ENCODE measurements around the gene CCDC51.

Gene CCDC51

DNA sequence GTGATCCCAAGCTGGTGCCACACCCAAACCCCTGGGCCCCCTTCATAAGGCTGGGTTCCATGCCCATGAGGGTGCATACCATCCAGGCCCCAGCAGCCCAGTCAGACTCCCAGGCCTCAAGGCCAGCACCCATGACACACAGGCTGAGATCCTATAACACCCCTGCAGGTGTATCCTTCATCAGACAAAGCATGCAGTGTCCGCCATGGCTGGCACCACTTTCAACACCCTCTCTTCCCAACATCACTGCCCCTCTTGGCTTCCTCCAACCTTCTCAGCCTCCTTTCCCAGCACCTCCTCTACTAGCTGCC is 3.5 kb downstream of the CCDC51 start:
- Histone ChIP-seq H2BK12ac (ENCODE audit: low read length) (no peak overlapping the region), H2BK120ac (ENCODE audit: insufficient read depth, low read length, poor library complexity) (no peak overlapping the region), H4K12ac (ENCODE audit: low read depth, low read length) (no peak overlapping the region), H3K79me1 (ENCODE audit: low read length) (peaks cover 8% of the 10 kb centered on the region), H3K9me3 (ENCODE audit: insufficient read depth, low read depth, low read length) (no peaks in the 10 kb centered on the region), H3K23ac (ENCODE audit: low read length) (no peak overlapping the region), H3K18ac (ENCODE audit: low read length) (no peak overlapping the region), H3K79me2 (ENCODE audit: control insufficient read depth, insufficient read depth, low read length, poor library complexity) (peaks cover 7% of the 10 kb centered on the region), H2AFZ (ENCODE audit: insufficient read depth, low read length, poor library complexity) (no peak overlapping the region), H4K91ac (ENCODE audit: low read depth, low read length) (no peak overlapping the region), H2BK5ac (ENCODE audit: low read depth, low read length, poor library complexity) (no peak overlapping the region), H2AK5ac (ENCODE audit: low read length) (no peak overlapping the region), H3K4me2 (ENCODE audit: low read length) (no peak overlapping the region), H3K4me1 (ENCODE audit: control insufficient read depth in 1 of 2, insufficient read depth in 2 of 2, low read length in 2 of 2) (peaks cover 24 to 28% of the 10 kb centered on the region in 2 experiments), H4K8ac (ENCODE audit: low read depth, low read length) (no peak overlapping the region), H3K36me3 (ENCODE audit: control insufficient read depth in 1 of 2, insufficient read depth in 2 of 2, low read length in 2 of 2) (peaks cover 14 to 19% of the 10 kb centered on the region in 2 experiments), H3K14ac (ENCODE audit: low read length) (no peak overlapping the region), H3K4me3 (ENCODE audit: low read depth, low read length) (no peak overlapping the region), H3K27me3 (ENCODE audit: insufficient read depth, low read length) (no peaks in the 10 kb centered on the region), H3K27ac (ENCODE audit: low read depth, low read length) (no peak overlapping the region), H3K9ac (ENCODE audit: low read length) (no peak overlapping the region), H3K4ac (ENCODE audit: low read depth, low read length) (no peak overlapping the region)
- DNase-seq = no peak
- no CpG with 5 or more reads among the region's 1 CpG for WGBS (ENCODE audit: extremely low coverage, insufficient coverage, insufficient read length)

DNA sequence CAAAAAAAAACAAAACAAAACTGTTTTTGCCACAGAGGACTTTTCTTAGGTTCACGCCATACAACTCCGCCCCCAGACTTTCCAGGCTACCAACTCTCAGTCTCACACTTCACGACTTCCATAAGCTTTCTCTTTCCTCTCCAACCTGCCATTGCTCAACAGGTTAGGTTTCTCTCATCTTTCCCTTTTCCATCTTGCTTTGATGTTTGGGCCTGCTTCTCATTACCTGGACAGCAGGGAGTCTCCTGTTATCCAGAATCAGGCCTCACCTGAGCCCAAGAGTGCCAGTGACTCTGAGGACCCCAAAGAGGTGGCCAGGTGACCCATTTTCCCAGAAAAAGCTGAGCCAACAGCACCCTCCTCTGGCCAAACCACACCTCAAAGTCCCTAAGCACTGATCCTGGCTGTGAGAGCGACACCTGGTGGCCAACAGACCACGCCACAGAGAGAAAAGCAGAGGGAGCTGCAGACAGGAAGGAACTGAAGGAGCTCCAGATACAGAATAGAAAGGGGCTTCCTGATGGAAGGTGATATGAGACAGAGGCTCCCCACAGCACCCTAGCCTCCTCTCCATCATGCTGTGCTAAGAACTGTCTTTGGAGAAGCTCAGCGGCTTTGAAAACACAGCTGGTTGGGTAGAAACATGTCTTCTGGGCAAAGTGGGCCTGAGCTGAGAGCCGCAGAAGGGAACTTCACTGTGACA is 4.0 kb downstream of the CCDC51 start:
- Histone ChIP-seq H3K18ac (ENCODE audit: low read length) (no peak overlapping the region), H4K8ac (ENCODE audit: low read depth, low read length) (no peak overlapping the region), H2BK120ac (ENCODE audit: insufficient read depth, low read length, poor library complexity) (no peak overlapping the region), H3K79me1 (ENCODE audit: low read length) (peaks cover 8% of the 10 kb centered on the region), H3K36me3 (ENCODE audit: control insufficient read depth in 1 of 2, insufficient read depth in 2 of 2, low read length in 2 of 2) (peaks cover 14 to 19% of the 10 kb centered on the region in 2 experiments), H2BK12ac (ENCODE audit: low read length) (no peak overlapping the region), H3K27me3 (ENCODE audit: insufficient read depth, low read length) (no peaks in the 10 kb centered on the region), H3K9me3 (ENCODE audit: insufficient read depth, low read depth, low read length) (no peaks in the 10 kb centered on the region), H3K4ac (ENCODE audit: low read depth, low read length) (no peak overlapping the region), H3K23ac (ENCODE audit: low read length) (no peak overlapping the region), H3K27ac (ENCODE audit: low read depth, low read length) (no peak overlapping the region), H3K14ac (ENCODE audit: low read length) (no peak overlapping the region), H3K9ac (ENCODE audit: low read length) (no peak overlapping the region), H2AFZ (ENCODE audit: insufficient read depth, low read length, poor library complexity) (no peak overlapping the region), H3K4me3 (ENCODE audit: low read depth, low read length) (no peak overlapping the region), H2AK5ac (ENCODE audit: low read length) (no peak overlapping the region), H2BK5ac (ENCODE audit: low read depth, low read length, poor library complexity) (no peak overlapping the region), H4K12ac (ENCODE audit: low read depth, low read length) (no peak overlapping the region), H3K4me2 (ENCODE audit: low read length) (no peak overlapping the region), H3K4me1 (ENCODE audit: control insufficient read depth in 1 of 2, insufficient read depth in 2 of 2, low read length in 2 of 2) (peaks cover 24 to 27% of the 10 kb centered on the region in 2 experiments), H4K91ac (ENCODE audit: low read depth, low read length) (no peak overlapping the region), H3K79me2 (ENCODE audit: control insufficient read depth, insufficient read depth, low read length, poor library complexity) (peaks cover 7% of the 10 kb centered on the region)
- no CpG with 5 or more reads among the region's 7 CpGs for WGBS (ENCODE audit: extremely low coverage, insufficient coverage, insufficient read length)
- DNase-seq = peak; percentile 73 to 90

DNA sequence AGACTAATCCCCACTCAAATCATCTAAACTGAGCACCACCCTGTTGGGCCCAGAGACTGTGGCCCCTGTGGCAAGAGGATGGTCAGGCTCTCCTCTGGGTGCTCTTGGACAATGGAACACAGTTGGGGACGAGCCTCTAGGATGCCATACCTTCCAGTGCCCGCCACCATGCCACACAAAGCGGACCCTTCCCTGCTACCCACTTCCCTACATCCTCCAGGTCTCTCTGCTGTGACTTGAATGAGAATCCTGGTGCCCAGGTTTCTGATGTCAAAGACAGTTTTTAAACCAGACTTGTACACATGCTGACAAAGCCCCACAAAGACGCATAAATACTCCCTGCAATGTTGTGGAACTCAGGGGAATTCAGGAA is 4.7 kb downstream of the CCDC51 start:
- no peak overlapping the region for H2BK5ac ChIP-seq (ENCODE audit: low read depth, low read length, poor library complexity)
- H3K18ac ChIP-seq (ENCODE audit: low read length) = no peak overlapping the region
- H2BK120ac ChIP-seq (ENCODE audit: insufficient read depth, low read length, poor library complexity) = no peak overlapping the region
- H3K27ac ChIP-seq (ENCODE audit: low read depth, low read length) = no peak overlapping the region
- no peak overlapping the region for H3K4ac ChIP-seq (ENCODE audit: low read depth, low read length)
- no peak overlapping the region for H3K9ac ChIP-seq (ENCODE audit: low read length)
- no peak overlapping the region for H4K8ac ChIP-seq (ENCODE audit: low read depth, low read length)
- H3K14ac ChIP-seq (ENCODE audit: low read length) = no peak overlapping the region
- H2AK5ac ChIP-seq (ENCODE audit: low read length) = no peak overlapping the region
- no CpG with 5 or more reads among the region's 4 CpGs for WGBS (ENCODE audit: extremely low coverage, insufficient coverage, insufficient read length)
- H3K79me1 ChIP-seq (ENCODE audit: low read length) = peaks cover 9% of the 10 kb centered on the region
- no peak overlapping the region for H3K4me2 ChIP-seq (ENCODE audit: low read length)
- H4K12ac ChIP-seq (ENCODE audit: low read depth, low read length) = no peak overlapping the region
- peak overlapping the region; percentile 22 for H4K91ac ChIP-seq (ENCODE audit: low read depth, low read length)
- no peaks in the 10 kb centered on the region for H3K9me3 ChIP-seq (ENCODE audit: insufficient read depth, low read depth, low read length)
- peaks cover 30 to 33% of the 10 kb centered on the region in 2 experiments for H3K4me1 ChIP-seq (ENCODE audit: control insufficient read depth in 1 of 2, insufficient read depth in 2 of 2, low read length in 2 of 2)
- peak overlapping the region; percentile 45 for H2BK12ac ChIP-seq (ENCODE audit: low read length)
- H3K4me3 ChIP-seq (ENCODE audit: low read depth, low read length) = no peak overlapping the region
- no peaks in the 10 kb centered on the region for H3K27me3 ChIP-seq (ENCODE audit: insufficient read depth, low read length)
- no peak overlapping the region for H2AFZ ChIP-seq (ENCODE audit: insufficient read depth, low read length, poor library complexity)
- H3K23ac ChIP-seq (ENCODE audit: low read length) = no peak overlapping the region
- peaks cover 14 to 19% of the 10 kb centered on the region in 2 experiments for H3K36me3 ChIP-seq (ENCODE audit: control insufficient read depth in 1 of 2, insufficient read depth in 2 of 2, low read length in 2 of 2)
- DNase-seq = no peak
- H3K79me2 ChIP-seq (ENCODE audit: control insufficient read depth, insufficient read depth, low read length, poor library complexity) = peaks cover 1% of the 10 kb centered on the region

DNA sequence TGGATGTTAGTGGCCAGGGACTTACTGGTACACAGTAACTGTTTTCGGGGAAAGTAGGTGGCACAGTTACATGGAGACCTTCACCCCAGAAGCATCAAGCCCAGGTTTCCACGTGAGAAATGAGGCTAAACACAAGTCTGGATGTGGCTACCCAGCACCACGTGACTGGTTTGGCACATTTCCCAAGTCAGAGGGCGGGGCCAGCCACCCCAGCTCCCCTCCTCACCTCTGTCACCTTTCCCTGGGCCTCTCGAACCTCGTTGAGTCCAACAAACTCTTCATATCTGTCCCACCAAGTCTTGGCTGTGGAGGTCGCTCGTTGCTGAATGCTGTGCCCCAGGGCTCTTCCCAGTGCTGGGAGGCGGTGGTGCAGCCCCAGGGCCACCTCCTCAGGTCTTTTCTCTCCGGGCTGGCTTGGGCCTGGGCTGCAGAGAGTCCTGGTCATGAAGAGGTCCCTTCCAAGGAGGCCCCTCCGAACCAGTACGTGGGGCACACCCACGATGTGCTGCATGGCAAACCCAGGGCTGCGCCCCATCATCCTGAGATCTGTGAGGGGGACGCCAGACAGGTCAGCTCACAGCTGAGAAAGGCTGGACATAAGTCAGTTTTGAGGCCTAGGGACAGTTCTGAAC is 5.2 kb downstream of the CCDC51 start:
- Histone ChIP-seq H3K27ac (ENCODE audit: low read depth, low read length) (no peak overlapping the region), H3K4me3 (ENCODE audit: low read depth, low read length) (no peak overlapping the region), H2AK5ac (ENCODE audit: low read length) (no peak overlapping the region), H3K9me3 (ENCODE audit: insufficient read depth, low read depth, low read length) (no peaks in the 10 kb centered on the region), H2BK5ac (ENCODE audit: low read depth, low read length, poor library complexity) (no peak overlapping the region), H2BK12ac (ENCODE audit: low read length) (peak overlapping the region; percentile 45), H3K9ac (ENCODE audit: low read length) (no peak overlapping the region), H3K14ac (ENCODE audit: low read length) (no peak overlapping the region), H4K12ac (ENCODE audit: low read depth, low read length) (no peak overlapping the region), H2AFZ (ENCODE audit: insufficient read depth, low read length, poor library complexity) (no peak overlapping the region), H3K23ac (ENCODE audit: low read length) (no peak overlapping the region), H3K4me2 (ENCODE audit: low read length) (no peak overlapping the region), H3K27me3 (ENCODE audit: insufficient read depth, low read length) (no peaks in the 10 kb centered on the region), H3K79me2 (ENCODE audit: control insufficient read depth, insufficient read depth, low read length, poor library complexity) (peaks cover under 1% of the 10 kb centered on the region), H2BK120ac (ENCODE audit: insufficient read depth, low read length, poor library complexity) (peak overlapping the region; percentile 35), H3K4me1 (ENCODE audit: control insufficient read depth in 1 of 2, insufficient read depth in 2 of 2, low read length in 2 of 2) (peaks cover 31 to 35% of the 10 kb centered on the region in 2 experiments), H4K91ac (ENCODE audit: low read depth, low read length) (peak overlapping the region; percentile 22), H3K4ac (ENCODE audit: low read depth, low read length) (no peak overlapping the region), H3K36me3 (ENCODE audit: control insufficient read depth in 1 of 2, insufficient read depth in 2 of 2, low read length in 2 of 2) (peaks cover 14 to 19% of the 10 kb centered on the region in 2 experiments), H4K8ac (ENCODE audit: low read depth, low read length) (no peak overlapping the region), H3K79me1 (ENCODE audit: low read length) (peaks cover 10% of the 10 kb centered on the region), H3K18ac (ENCODE audit: low read length) (peak overlapping the region; percentile 27)
- DNase-seq = no peak
- no CpG with 5 or more reads among the region's 15 CpGs for WGBS (ENCODE audit: extremely low coverage, insufficient coverage, insufficient read length)
